GM12878 (cell line): ENCODE data around the gene SMAGP. TPM values are rescaled to one million over a fixed set of nuclear protein-coding genes. Genes with fewer than 3 reads are reported as not detected.

Source experiments
- ATF2 ChIP-seq: IDR thresholded peaks from 2 replicates; pipeline ENCODE4 v1.6.1; 2012; ENCODE audit warnings: low read length, inconsistent platforms
- ATF7 ChIP-seq: fragments of 450-650 bp; IDR thresholded peaks from 2 replicates; pipeline ENCODE4 v1.6.1; 2016; ENCODE audit warnings: low read depth, mild to moderate bottlenecking
- EED ChIP-seq: sonication (generic); IDR thresholded peaks from 2 replicates; pipeline ENCODE4 v1.6.1; 2016; ENCODE audit warnings: antibody characterized with exemption, low read depth
- EZH2 ChIP-seq: IDR thresholded peaks from 2 replicates; pipeline ENCODE4 v1.6.1; 2012; ENCODE audit warnings: low read depth, mild to moderate bottlenecking, control low read depth, inconsistent platforms, low read length, borderline replicate concordance; ENCODE audit not compliant: control insufficient read depth
- HSF1 ChIP-seq: fragments of 150-350 bp; IDR thresholded peaks from 2 replicates; pipeline ENCODE4 v1.6.1; 2014; ENCODE audit warnings: mild to moderate bottlenecking, low read depth, low read length
- IRF3 ChIP-seq: fragments of 450-650 bp; IDR thresholded peaks from 2 replicates; pipeline ENCODE4 v1.6.1; 2014; ENCODE audit warnings: mild to moderate bottlenecking
- KAT2A ChIP-seq: conservative IDR thresholded peaks from 2 replicates; pipeline ENCODE4 v1.6.1; 2011; ENCODE audit warnings: low read depth, low read length; ENCODE audit not compliant: control insufficient read depth
- MEF2A ChIP-seq: IDR thresholded peaks from 2 replicates; pipeline ENCODE4 v1.6.1; 2011; ENCODE audit warnings: low read depth, mild to moderate bottlenecking, low read length, moderate library complexity; ENCODE audit not compliant: insufficient read depth
- POLR2AphosphoS5 ChIP-seq: IDR thresholded peaks from 2 replicates; pipeline ENCODE4 v1.6.1; 2011; ENCODE audit warnings: mild to moderate bottlenecking, low read length, inconsistent platforms
- SMC3 ChIP-seq: IDR thresholded peaks from 2 replicates; pipeline ENCODE4 v1.6.1; 2011; ENCODE audit warnings: low read length, improper control_type of control experiment, borderline replicate concordance
- SP1 ChIP-seq: IDR thresholded peaks from one replicate; pipeline ENCODE4 v1.6.1; 2011; ENCODE audit warnings: low read depth, low read length
- polyA plus RNA-seq, 11 experiments: library from polyadenylated mRNA; depleted of rRNA in 4 of 11; unstranded in 6 of 11; stranded (reverse) in 5 of 11; fragments of >200 nt; fragmentation: Nextera tagmentation in 4 of 11; fragmentation: Illumina TruSeq in 1 of 11; extraction: Ambion mirVana in 4 of 11; extraction: Trizol in 1 of 11; gene quantifications; 1 replicate in 1 of 11; 2 replicates in 10 of 11; pipeline versions ENCODE4 v1.2.1 to v1.2.3, GENCODE V29; 2011 to 2016; ENCODE audit warnings: inconsistent platforms in 2 of 11, missing spikeins in 2 of 11, low read depth in 1 of 11
- total RNA-seq, 4 experiments: library from RNA; depleted of rRNA in 3 of 4; stranded (reverse); fragments of >200 nt in 3 of 4; fragmentation: Illumina TruSeq in 1 of 4; extraction: Trizol in 1 of 4; gene quantifications; 2 replicates each; pipeline versions ENCODE4 v1.2.1 to v1.2.3, GENCODE V29; 2013 to 2021

SMAGP gene
- total and polyA plus RNA-seq, 10 of the 15 experiments (the other 5 are each of a cell fraction or from before 2014, with no cell fraction given): 0.42 to 7.1 (median 3.9) TPM

GRCh38 chr12:51246254-51246853, 23.9 kb downstream of the SMAGP start (continued):
- TF ChIP-seq ATF2 (0 out of 2 replicates have a peak, but pooled peaks have one; percentile 16), SP1 (no peak), EZH2 (no peak), KAT2A (no peak), SMC3 (no peak), POLR2AphosphoS5 (peak; percentile 69), HSF1 (no peak), MEF2A (no peak), ATF7 (no peak), EED (peak; percentile 81), IRF3 (no peak)
